HepG2 (cell line): Measurements from ENCODE around the gene PARD3. TPM values are rescaled to one million over a fixed set of nuclear protein-coding genes. Genes with fewer than 3 reads are reported as not detected.

Experiments used
- ATAC-seq: fragments of 200-7000 bp; cut with Tn5 transposase; 3 replicates; pipeline ENCODE4 v1.9.1; 2020; ENCODE audit warnings: mild to moderate bottlenecking, moderate library complexity
- BruUV-seq: library from RNA; stranded (reverse); fragments of 400-500 nt; replicated peaks from 2 replicates; lab custom pipeline; 2021; lab: Mats Ljungman, UMichigan
- CTCF ChIA-PET: fragments of 300-600 bp; formaldehyde crosslinking; extraction: SDS; loops from one replicate; lab custom pipeline; 2021; ENCODE audit warnings: low total read pairs, inconsistent platforms, low intra/inter-chr PET ratio; lab: Yijun Ruan, JAX
- POLR2A ChIA-PET: fragments of 350-600 bp; sonication (Branson Sonifier 250); formaldehyde crosslinking; loops from one replicate; lab custom pipeline; 2020; ENCODE audit warnings: antibody characterized with exemption, inconsistent platforms; lab: Yijun Ruan, JAX
- DNase-seq: peaks from one replicate; pipeline ENCODE4 v3.0.0-alpha.2; 2015; ENCODE audit warnings: low spot score
- FAIRE-seq: peaks from 3 replicates; lab custom pipeline; 2011; peaks lifted over from hg19 to GRCh38; lab: Jason Lieb, UNC
- H2AFZ ChIP-seq: one replicate; pipeline ENCODE4 v1.6.1; 2011; ENCODE audit warnings: low read length, inconsistent platforms
- H3K27ac ChIP-seq: fragments of 300-600 bp; 3 replicates; pipeline ENCODE4 v1.8.0; 2011; ENCODE audit warnings: mixed run types, mild to moderate bottlenecking, mixed read lengths, low read length, inconsistent platforms; ENCODE audit not compliant: insufficient read depth; ENCODE audit errors: extremely low read length
- H3K27me3 ChIP-seq, 2 experiments: fragments of 200-600 bp in 1 of 2; 2 replicates in 1 of 2; 3 replicates in 1 of 2; pipeline versions ENCODE4 v1.6.0 to v1.8.0; 2011; ENCODE audit warnings: low read length in 2 of 2, mild to moderate bottlenecking in 2 of 2, moderate library complexity in 2 of 2, inconsistent platforms in 1 of 2; ENCODE audit not compliant: insufficient read depth in 2 of 2, control insufficient read depth in 1 of 2
- H3K36me3 ChIP-seq, 2 experiments: fragments of 200-600 bp in 1 of 2; replicated peaks in 1 of 2; 2 replicates in 1 of 2; 3 replicates in 1 of 2; pipeline versions ENCODE4 v1.5.1 to v1.8.0; 2011; ENCODE audit warnings: low read length in 2 of 2, inconsistent platforms in 1 of 2; ENCODE audit not compliant: insufficient read depth in 2 of 2, control insufficient read depth in 1 of 2
- H3K4me1 ChIP-seq: 2 replicates; pipeline ENCODE4 v1.5.1; 2012; ENCODE audit warnings: low read length, inconsistent platforms; ENCODE audit not compliant: insufficient read depth
- H3K4me2 ChIP-seq: 2 replicates; pipeline ENCODE4 v1.6.0; 2011; ENCODE audit warnings: low read depth, low read length, inconsistent platforms
- H3K4me3 ChIP-seq, 3 experiments: fragments of 200-600 bp in 1 of 3; sonication (generic), shearing (Covaris generic) in 1 of 3; replicated peaks in 1 of 3; 2 replicates each; pipeline ENCODE4 v1.5.1; 2011 to 2016; ENCODE audit warnings: low read length in 3 of 3, inconsistent platforms in 2 of 3, low read depth in 2 of 3, mild to moderate bottlenecking in 2 of 3, control low read depth in 1 of 3, mixed read lengths in 1 of 3; ENCODE audit not compliant: insufficient read depth in 1 of 3
- H3K79me2 ChIP-seq: one replicate; pipeline ENCODE4 v1.6.1; 2011; ENCODE audit warnings: low read length, inconsistent platforms; ENCODE audit not compliant: insufficient read depth
- H3K9ac ChIP-seq: 2 replicates; pipeline ENCODE4 v1.6.0; 2011; ENCODE audit warnings: mild to moderate bottlenecking, low read depth, low read length, inconsistent platforms; ENCODE audit not compliant: insufficient read depth
- H3K9me3 ChIP-seq: 2 replicates; pipeline ENCODE4 v1.5.1; 2012; ENCODE audit warnings: mild to moderate bottlenecking, low read length
- H4K20me1 ChIP-seq: 2 replicates; pipeline ENCODE4 v1.6.0; 2011; ENCODE audit warnings: inconsistent platforms, mild to moderate bottlenecking, low read length, moderate library complexity; ENCODE audit not compliant: insufficient read depth
- CBFB ChIP-seq: sonication (generic); formaldehyde crosslinking; IDR thresholded peaks from 2 replicates; pipeline ENCODE4 v1.4.0; 2020; ENCODE audit warnings: missing genetic modification reagents
- CCAR2 ChIP-seq: fragments of 200-400 bp; formaldehyde crosslinking; optimal IDR thresholded peaks from 2 replicates; pipeline ENCODE3; 2018; ENCODE audit warnings: low read depth, mild to moderate bottlenecking, low read length, moderate library complexity
- GTF3A ChIP-seq: sonication (generic); formaldehyde crosslinking; conservative IDR thresholded peaks from 2 replicates; pipeline ENCODE4 v1.4.0; 2020; ENCODE audit warnings: mild to moderate bottlenecking, missing genetic modification reagents
- HOXA9 ChIP-seq: sonication (generic); formaldehyde crosslinking; IDR thresholded peaks from 2 replicates; pipeline ENCODE4 v1.8.1; 2022; ENCODE audit warnings: missing genetic modification reagents, mild to moderate bottlenecking, moderate library complexity, borderline replicate concordance
- JUNB ChIP-seq: sonication (generic); formaldehyde crosslinking; IDR thresholded peaks from 2 replicates; pipeline ENCODE4 v1.8.0; 2022; ENCODE audit warnings: missing genetic modification reagents, mild to moderate bottlenecking, borderline replicate concordance
- MAZ ChIP-seq, 2 experiments: sonication (generic) in 1 of 2; formaldehyde crosslinking in 1 of 2; IDR thresholded peaks; 2 replicates each; pipeline versions ENCODE4 v1.5.0 to v1.6.1; 2012 to 2020; ENCODE audit warnings: low read depth in 2 of 2, mild to moderate bottlenecking in 2 of 2, borderline replicate concordance in 1 of 2, improper control_type of control experiment in 1 of 2, low read length in 1 of 2, missing genetic modification reagents in 1 of 2, moderate library complexity in 1 of 2
- ZMYM3 ChIP-seq: sonication (generic); formaldehyde crosslinking; IDR thresholded peaks from 2 replicates; pipeline ENCODE4 v1.5.1; 2020; ENCODE audit warnings: mild to moderate bottlenecking, missing genetic modification reagents
- ZNF367 ChIP-seq: sonication (generic); formaldehyde crosslinking; IDR thresholded peaks from 2 replicates; pipeline ENCODE4 v1.4.0; 2020; ENCODE audit warnings: missing genetic modification reagents, borderline replicate concordance
- ZNF749 ChIP-seq: sonication (generic); formaldehyde crosslinking; IDR thresholded peaks from 2 replicates; pipeline ENCODE4 v1.8.0; 2022; ENCODE audit warnings: mild to moderate bottlenecking, missing genetic modification reagents, moderate library complexity, borderline replicate concordance
- ZNF782 ChIP-seq: sonication (generic); formaldehyde crosslinking; IDR thresholded peaks from 2 replicates; pipeline ENCODE4 v1.4.0; 2020; ENCODE audit warnings: missing genetic modification reagents, mild to moderate bottlenecking, borderline replicate concordance
- ZNF879 ChIP-seq: sonication (generic); formaldehyde crosslinking; IDR thresholded peaks from 2 replicates; pipeline ENCODE4 v1.8.1; 2023; ENCODE audit warnings: missing genetic modification reagents
- ZSCAN22 ChIP-seq: sonication (generic); formaldehyde crosslinking; IDR thresholded peaks from 2 replicates; pipeline ENCODE4 v1.4.0; 2020; ENCODE audit warnings: mild to moderate bottlenecking, missing genetic modification reagents
- WGBS: methylation state at CpG from one replicate; pipeline ENCODE4 v1.1.6; 2017; ENCODE audit warnings: low lambda C conversion rate; 5-methylcytosine and 5-hydroxymethylcytosine counted together
- in situ Hi-C: cut with HindIII; loops from 2 replicates; pipeline ENCODE4 v1.10.0; 2017; ENCODE audit warnings: low pct_unique_long_range_greater_than_20kb; ENCODE audit not compliant: extremely low pct_ligation_motif_present
- intact Hi-C: fragments of 100-400 bp; cut with micrococcal nuclease; formaldehyde crosslinking; loops from one replicate; pipeline ENCODE4 v1.10.0; 2022; ENCODE audit not compliant: unreplicated experiment
- polyA plus RNA-seq, 8 experiments: library from polyadenylated mRNA; depleted of rRNA in 3 of 8; stranded (reverse) in 7 of 8; unstranded in 1 of 8; fragments of >200 nt; fragmentation: Illumina TruSeq in 4 of 8; extraction: Trizol in 4 of 8; gene quantifications; 2 replicates each; pipeline versions ENCODE4 v1.2.1 to v1.2.3, GENCODE V29; 2011 to 2016; ENCODE audit warnings: low read depth in 4 of 8, missing spikeins in 1 of 8, mixed read lengths in 1 of 8; ENCODE audit not compliant: insufficient read depth in 1 of 8
- total RNA-seq, 5 experiments: library from RNA; depleted of rRNA; stranded (reverse); fragments of >200 nt; fragmentation: Illumina TruSeq; extraction: Trizol; gene quantifications; 2 replicates each; pipeline ENCODE4 v1.2.3, GENCODE V29; 2016; ENCODE audit warnings: low read depth in 1 of 5
- TF ChIP-seq, protein P1 (sequence below): fragments of 450-650 bp; IDR thresholded peaks from 2 replicates; pipeline ENCODE4 v1.6.1; 2017
- TF ChIP-seq, protein P2 (sequence below): fragments of 450-650 bp; IDR thresholded peaks from 2 replicates; pipeline ENCODE4 v1.6.1; 2016
- TF ChIP-seq, protein P3 (sequence below): IDR thresholded peaks from 2 replicates; pipeline ENCODE4 v1.6.1; 2016; ENCODE audit warnings: low read depth
- TF ChIP-seq, protein P4 (sequence below): sonication (generic); formaldehyde crosslinking; IDR thresholded peaks from 2 replicates; pipeline ENCODE4 v1.8.1; 2022; ENCODE audit warnings: low read depth, mild to moderate bottlenecking, missing genetic modification reagents

Gene PARD3
- total and polyA plus RNA-seq, 2 of the 13 experiments (the other 11 are each of a cell fraction or from before 2014, with no cell fraction given): 40.9 to 60.0 TPM

DNA sequence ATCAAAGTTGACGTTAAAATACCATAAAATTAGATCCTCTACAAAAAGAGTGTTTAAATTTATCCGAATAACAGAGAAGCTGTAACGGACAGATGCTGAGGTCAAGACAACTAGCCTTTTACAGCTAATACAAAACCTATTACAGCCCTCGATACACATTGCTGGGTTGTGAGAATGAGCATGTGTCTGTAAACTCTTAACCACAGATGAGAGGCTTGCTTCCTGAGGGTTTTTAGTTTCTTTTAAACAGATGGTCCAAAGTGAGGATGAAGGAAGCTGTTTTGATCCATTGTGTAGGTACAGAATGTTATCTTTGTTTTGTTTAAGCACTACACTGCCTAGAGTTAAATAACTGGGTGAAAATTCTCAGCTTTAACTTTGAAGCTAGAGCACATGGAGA lies 578.2 kb downstream of the PARD3 start:
- POLR2A ChIA-PET: no interaction called here
- FAIRE-seq: no peak
- TF ChIP-seq CCAR2 (no peak), CBFB (CRISPR knock-in tag) (no peak), ZNF879 (CRISPR knock-in tag) (no peak), JUNB (no peak), ZSCAN22 (CRISPR knock-in tag) (no peak), ZNF749 (CRISPR knock-in tag) (no peak), HOXA9 (no peak), ZNF782 (CRISPR knock-in tag) (no peak), GTF3A (CRISPR knock-in tag) (no peak), MAZ (IDR thresholded peaks at IDR 0.05; ENCODE audit: borderline replicate concordance, low read depth, low read length) (no peak), MAZ (CRISPR knock-in tag; IDR thresholded peaks at IDR 0.05; ENCODE audit: low read depth) (no peak), ZNF367 (no peak), ZMYM3 (CRISPR knock-in tag) (no peak)
- TF ChIP-seq, protein P1, sequence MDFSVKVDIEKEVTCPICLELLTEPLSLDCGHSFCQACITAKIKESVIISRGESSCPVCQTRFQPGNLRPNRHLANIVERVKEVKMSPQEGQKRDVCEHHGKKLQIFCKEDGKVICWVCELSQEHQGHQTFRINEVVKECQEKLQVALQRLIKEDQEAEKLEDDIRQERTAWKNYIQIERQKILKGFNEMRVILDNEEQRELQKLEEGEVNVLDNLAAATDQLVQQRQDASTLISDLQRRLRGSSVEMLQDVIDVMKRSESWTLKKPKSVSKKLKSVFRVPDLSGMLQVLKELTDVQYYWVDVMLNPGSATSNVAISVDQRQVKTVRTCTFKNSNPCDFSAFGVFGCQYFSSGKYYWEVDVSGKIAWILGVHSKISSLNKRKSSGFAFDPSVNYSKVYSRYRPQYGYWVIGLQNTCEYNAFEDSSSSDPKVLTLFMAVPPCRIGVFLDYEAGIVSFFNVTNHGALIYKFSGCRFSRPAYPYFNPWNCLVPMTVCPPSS: no peak
- TF ChIP-seq, protein P2, sequence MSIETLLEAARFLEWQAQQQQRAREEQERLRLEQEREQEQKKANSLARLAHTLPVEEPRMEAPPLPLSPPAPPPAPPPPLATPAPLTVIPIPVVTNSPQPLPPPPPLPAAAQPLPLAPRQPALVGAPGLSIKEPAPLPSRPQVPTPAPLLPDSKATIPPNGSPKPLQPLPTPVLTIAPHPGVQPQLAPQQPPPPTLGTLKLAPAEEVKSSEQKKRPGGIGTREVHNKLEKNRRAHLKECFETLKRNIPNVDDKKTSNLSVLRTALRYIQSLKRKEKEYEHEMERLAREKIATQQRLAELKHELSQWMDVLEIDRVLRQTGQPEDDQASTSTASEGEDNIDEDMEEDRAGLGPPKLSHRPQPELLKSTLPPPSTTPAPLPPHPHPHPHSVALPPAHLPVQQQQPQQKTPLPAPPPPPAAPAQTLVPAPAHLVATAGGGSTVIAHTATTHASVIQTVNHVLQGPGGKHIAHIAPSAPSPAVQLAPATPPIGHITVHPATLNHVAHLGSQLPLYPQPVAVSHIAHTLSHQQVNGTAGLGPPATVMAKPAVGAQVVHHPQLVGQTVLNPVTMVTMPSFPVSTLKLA: no peak
- TF ChIP-seq, protein P3, sequence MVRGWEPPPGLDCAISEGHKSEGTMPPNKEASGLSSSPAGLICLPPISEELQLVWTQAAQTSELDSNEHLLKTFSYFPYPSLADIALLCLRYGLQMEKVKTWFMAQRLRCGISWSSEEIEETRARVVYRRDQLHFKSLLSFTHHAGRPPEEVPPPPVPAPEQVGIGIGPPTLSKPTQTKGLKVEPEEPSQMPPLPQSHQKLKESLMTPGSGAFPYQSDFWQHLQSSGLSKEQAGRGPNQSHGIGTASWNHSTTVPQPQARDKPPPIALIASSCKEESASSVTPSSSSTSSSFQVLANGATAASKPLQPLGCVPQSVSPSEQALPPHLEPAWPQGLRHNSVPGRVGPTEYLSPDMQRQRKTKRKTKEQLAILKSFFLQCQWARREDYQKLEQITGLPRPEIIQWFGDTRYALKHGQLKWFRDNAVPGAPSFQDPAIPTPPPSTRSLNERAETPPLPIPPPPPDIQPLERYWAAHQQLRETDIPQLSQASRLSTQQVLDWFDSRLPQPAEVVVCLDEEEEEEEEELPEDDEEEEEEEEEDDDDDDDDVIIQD (CRISPR knock-in tag): no peak
- TF ChIP-seq, protein P4, sequence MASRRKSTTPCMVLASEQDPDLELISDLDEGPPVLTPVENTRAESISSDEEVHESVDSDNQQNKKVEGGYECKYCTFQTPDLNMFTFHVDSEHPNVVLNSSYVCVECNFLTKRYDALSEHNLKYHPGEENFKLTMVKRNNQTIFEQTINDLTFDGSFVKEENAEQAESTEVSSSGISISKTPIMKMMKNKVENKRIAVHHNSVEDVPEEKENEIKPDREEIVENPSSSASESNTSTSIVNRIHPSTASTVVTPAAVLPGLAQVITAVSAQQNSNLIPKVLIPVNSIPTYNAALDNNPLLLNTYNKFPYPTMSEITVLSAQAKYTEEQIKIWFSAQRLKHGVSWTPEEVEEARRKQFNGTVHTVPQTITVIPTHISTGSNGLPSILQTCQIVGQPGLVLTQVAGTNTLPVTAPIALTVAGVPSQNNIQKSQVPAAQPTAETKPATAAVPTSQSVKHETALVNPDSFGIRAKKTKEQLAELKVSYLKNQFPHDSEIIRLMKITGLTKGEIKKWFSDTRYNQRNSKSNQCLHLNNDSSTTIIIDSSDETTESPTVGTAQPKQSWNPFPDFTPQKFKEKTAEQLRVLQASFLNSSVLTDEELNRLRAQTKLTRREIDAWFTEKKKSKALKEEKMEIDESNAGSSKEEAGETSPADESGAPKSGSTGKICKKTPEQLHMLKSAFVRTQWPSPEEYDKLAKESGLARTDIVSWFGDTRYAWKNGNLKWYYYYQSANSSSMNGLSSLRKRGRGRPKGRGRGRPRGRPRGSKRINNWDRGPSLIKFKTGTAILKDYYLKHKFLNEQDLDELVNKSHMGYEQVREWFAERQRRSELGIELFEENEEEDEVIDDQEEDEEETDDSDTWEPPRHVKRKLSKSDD: no peak

More for the DNA sequence above, 578.2 kb downstream of the PARD3 start:
- H3K27ac ChIP-seq: no peak overlapping the region
- ATAC-seq (no peak), DNase-seq (no peak)
- H3K4me1 ChIP-seq: peaks cover 26% of the 10 kb centered on the region
- BruUV-seq: no TSS peak
- no peaks in the 10 kb centered on the region for H3K9me3 ChIP-seq
- H3K4me2 ChIP-seq: no peak overlapping the region
- WGBS: 94% methylated on average over 4 of the region's 4 CpGs
- H2AFZ ChIP-seq: no peak overlapping the region
- H3K27me3 ChIP-seq: no peaks in the 10 kb centered on the region
- intact Hi-C loops: no loop called here
- CTCF ChIA-PET: no interaction called here
- no peak overlapping the region for H3K4me3 ChIP-seq
- H3K36me3 ChIP-seq: no peaks in the 10 kb centered on the region
- H3K79me2 ChIP-seq: no peaks in the 10 kb centered on the region
- H4K20me1 ChIP-seq: no peaks in the 10 kb centered on the region
- in situ Hi-C loops: loop anchor here (10.0 kb wide), 1 partner anchor 902 kb away; the partner anchor contains the start of gene NRP1
- H3K9ac ChIP-seq: no peak overlapping the region
